SK-N-SH (cell line): ENCODE data around the gene PKDCC.

ENCODE experiments used
- CTCF ChIP-seq: fragments of 200-600 bp; sonication (generic); IDR thresholded peaks from 2 replicates; pipeline ENCODE4 v1.6.1; 2017; ENCODE audit warnings: antibody characterized with exemption, mild to moderate bottlenecking, moderate library complexity
- EP300 ChIP-seq, 2 experiments: IDR thresholded peaks; 2 replicates each; pipeline versions ENCODE4 v1.4.0 to v1.6.1; 2012; ENCODE audit warnings: borderline replicate concordance in 1 of 2, low read depth in 1 of 2, low read length in 1 of 2
- GATA2 ChIP-seq: sonication (generic); formaldehyde crosslinking; IDR thresholded peaks from 2 replicates; pipeline ENCODE4 v1.5.0; 2020; ENCODE audit warnings: mild to moderate bottlenecking, missing genetic modification reagents
- MXI1 ChIP-seq: IDR thresholded peaks from 2 replicates; pipeline ENCODE4 v1.6.1; 2012; ENCODE audit warnings: mild to moderate bottlenecking, low read depth, low read length, improper control_type of control experiment
- PBX3 ChIP-seq: IDR thresholded peaks from 2 replicates; pipeline ENCODE4; 2012
- POLR2AphosphoS5 ChIP-seq: IDR thresholded peaks from 2 replicates; pipeline ENCODE4 v1.6.1; 2012; ENCODE audit warnings: low read depth, low read length
- RAD21 ChIP-seq: IDR thresholded peaks from 2 replicates; pipeline ENCODE4 v1.6.1; 2012; ENCODE audit warnings: mild to moderate bottlenecking, low read length
- RCOR1 ChIP-seq: fragments of 150-350 bp; IDR thresholded peaks from 2 replicates; pipeline ENCODE4 v1.6.1; 2017; ENCODE audit warnings: antibody characterized with exemption, low read length
- SIN3A ChIP-seq: IDR thresholded peaks from 2 replicates; pipeline ENCODE4 v1.6.1; 2012; ENCODE audit warnings: low read depth, mild to moderate bottlenecking, low read length, moderate library complexity, borderline replicate concordance
- SMC3 ChIP-seq: IDR thresholded peaks from 2 replicates; pipeline ENCODE4 v1.6.1; 2012; ENCODE audit warnings: low read depth, low read length, improper control_type of control experiment
- TAF1 ChIP-seq: IDR thresholded peaks from 2 replicates; pipeline ENCODE4 v1.6.1; 2012; ENCODE audit warnings: low read depth, mild to moderate bottlenecking, low read length, moderate library complexity, borderline replicate concordance
- TCF12 ChIP-seq: IDR thresholded peaks from 2 replicates; pipeline ENCODE4 v1.4.0; 2012
- TEAD4 ChIP-seq: IDR thresholded peaks from 2 replicates; pipeline ENCODE4 v1.4.0; 2012; ENCODE audit warnings: mild to moderate bottlenecking, borderline replicate concordance; ENCODE audit not compliant: insufficient read depth
- TF ChIP-seq, protein P1 (sequence below): fragments of 150-350 bp; IDR thresholded peaks from 2 replicates; pipeline ENCODE4 v1.6.1; 2016; ENCODE audit warnings: mild to moderate bottlenecking, low read depth, low read length

DNA sequence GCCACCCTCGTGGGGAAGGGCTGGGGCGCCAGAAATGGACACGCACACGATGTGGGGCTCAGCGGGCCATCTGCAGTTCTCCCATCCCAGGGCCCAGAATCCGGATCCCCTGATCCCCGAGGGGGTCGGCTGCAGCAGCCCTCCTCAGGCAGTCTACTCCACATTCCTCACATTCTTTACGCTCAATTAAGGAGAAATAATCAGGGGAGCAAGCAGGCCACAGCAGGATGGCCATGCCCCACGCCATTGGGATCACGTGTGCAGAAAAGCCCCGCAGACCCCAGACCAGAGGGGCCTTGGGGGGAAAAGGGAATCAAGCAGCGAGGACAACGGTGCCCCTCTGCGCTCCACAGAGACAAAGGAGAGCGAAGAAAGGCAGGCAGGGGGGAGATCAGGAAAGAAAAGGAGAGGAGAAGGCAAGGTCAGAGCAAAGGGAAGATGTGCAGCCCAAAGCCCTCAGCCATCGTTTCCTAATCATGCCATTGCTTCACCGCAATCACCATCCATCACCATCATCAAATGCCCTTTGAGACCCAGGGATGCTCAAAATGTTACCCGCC lies 17.5 kb upstream of the PKDCC start:
- no peak for TF ChIP-seq GATA2 (CRISPR knock-in tag)
- TF ChIP-seq CTCF, result no peak
- TF ChIP-seq RAD21, result no peak
- TF ChIP-seq POLR2AphosphoS5, result no peak
- TF ChIP-seq TEAD4, result no peak
- TF ChIP-seq RCOR1, result no peak
- no peak for TF ChIP-seq TCF12
- TF ChIP-seq MXI1, result no peak
- no peak for TF ChIP-seq PBX3
- TF ChIP-seq, protein P1, sequence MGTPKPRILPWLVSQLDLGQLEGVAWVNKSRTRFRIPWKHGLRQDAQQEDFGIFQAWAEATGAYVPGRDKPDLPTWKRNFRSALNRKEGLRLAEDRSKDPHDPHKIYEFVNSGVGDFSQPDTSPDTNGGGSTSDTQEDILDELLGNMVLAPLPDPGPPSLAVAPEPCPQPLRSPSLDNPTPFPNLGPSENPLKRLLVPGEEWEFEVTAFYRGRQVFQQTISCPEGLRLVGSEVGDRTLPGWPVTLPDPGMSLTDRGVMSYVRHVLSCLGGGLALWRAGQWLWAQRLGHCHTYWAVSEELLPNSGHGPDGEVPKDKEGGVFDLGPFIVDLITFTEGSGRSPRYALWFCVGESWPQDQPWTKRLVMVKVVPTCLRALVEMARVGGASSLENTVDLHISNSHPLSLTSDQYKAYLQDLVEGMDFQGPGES, result no peak
- TF ChIP-seq TAF1, result no peak
- no peak for TF ChIP-seq SMC3
- TF ChIP-seq EP300 (IDR thresholded peaks at IDR 0.05; ENCODE audit: borderline replicate concordance in 1 of 2, low read depth in 1 of 2, low read length in 1 of 2), result no peak
- no peak for TF ChIP-seq SIN3A
